ENCODE data around the gene SRRM3. TPM values are rescaled to one million over a fixed set of nuclear protein-coding genes. Genes with fewer than 3 reads are reported as not detected.

The SRRM3 gene
- polyA plus RNA-seq, 1 donor from 2014 or later = 34.9 TPM

DNA sequence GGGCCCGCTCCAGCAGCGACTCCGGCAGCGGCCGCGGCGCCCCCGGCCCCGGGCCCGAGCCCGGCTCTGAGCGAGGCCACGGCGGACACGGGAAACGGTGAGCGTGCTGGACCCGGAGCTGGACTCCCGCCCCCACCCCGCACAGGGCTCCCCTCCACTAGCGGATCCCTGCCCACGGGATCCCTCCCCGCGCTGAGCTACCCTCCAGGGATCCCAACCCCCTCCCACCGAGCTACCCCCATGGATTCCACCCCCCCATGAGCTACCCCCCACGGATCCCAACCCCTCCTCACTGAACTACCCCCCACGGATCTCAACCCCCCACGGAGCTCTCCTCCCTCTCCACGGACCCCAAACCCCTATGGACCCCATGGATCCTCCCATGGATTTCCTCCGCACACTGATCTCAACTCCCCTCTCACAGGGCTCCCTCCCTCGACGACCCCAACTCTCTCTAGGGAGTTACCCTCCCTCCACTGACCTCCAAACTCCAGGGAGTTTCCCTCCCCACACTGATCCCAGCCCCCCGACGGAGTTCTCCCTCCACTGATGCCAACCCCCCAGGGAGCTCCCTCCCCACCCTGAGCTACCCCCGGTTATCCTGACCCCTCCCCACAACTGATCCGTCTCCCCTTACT is 80.1 kb downstream of the SRRM3 start:
- Histone ChIP-seq H3K9me2 (ENCODE audit: insufficient read depth, low read length) (no peaks in the 10 kb centered on the region), H3K4me3 (ENCODE audit: low read length) (no peak overlapping the region), H3K9ac (ENCODE audit: low read length) (no peak overlapping the region), H3K9me3 (ENCODE audit: low read length) (no peaks in the 10 kb centered on the region), H2AFZ (ENCODE audit: low read depth, low read length) (no peak overlapping the region), H3F3A (ENCODE audit: insufficient read depth, low read length, poor library complexity, severe bottlenecking) (no peaks in the 10 kb centered on the region), H3K4me2 (ENCODE audit: low read length) (no peak overlapping the region), H3K36me3 (ENCODE audit: insufficient read depth, low read length) (no peaks in the 10 kb centered on the region), H4K20me1 (ENCODE audit: insufficient read depth) (no peaks in the 10 kb centered on the region), H3K27ac (ENCODE audit: low read length) (no peak overlapping the region), H3K79me2 (replicated peaks; ENCODE audit: insufficient read depth, low read length) (no peaks in the 10 kb centered on the region), H3K27me3 (ENCODE audit: insufficient read depth, low read depth, low read length) (peaks cover 58% of the 10 kb centered on the region)
- TF ChIP-seq EZH2 (IDR thresholded peaks at IDR 0.05; ENCODE audit: borderline replicate concordance, insufficient read depth, low read length, poor library complexity, severe bottlenecking) = peak; percentile 27
- TF ChIP-seq SMC3 (conservative IDR thresholded peaks at IDR 0.05; ENCODE audit: poor library complexity) = no peak

DNA sequence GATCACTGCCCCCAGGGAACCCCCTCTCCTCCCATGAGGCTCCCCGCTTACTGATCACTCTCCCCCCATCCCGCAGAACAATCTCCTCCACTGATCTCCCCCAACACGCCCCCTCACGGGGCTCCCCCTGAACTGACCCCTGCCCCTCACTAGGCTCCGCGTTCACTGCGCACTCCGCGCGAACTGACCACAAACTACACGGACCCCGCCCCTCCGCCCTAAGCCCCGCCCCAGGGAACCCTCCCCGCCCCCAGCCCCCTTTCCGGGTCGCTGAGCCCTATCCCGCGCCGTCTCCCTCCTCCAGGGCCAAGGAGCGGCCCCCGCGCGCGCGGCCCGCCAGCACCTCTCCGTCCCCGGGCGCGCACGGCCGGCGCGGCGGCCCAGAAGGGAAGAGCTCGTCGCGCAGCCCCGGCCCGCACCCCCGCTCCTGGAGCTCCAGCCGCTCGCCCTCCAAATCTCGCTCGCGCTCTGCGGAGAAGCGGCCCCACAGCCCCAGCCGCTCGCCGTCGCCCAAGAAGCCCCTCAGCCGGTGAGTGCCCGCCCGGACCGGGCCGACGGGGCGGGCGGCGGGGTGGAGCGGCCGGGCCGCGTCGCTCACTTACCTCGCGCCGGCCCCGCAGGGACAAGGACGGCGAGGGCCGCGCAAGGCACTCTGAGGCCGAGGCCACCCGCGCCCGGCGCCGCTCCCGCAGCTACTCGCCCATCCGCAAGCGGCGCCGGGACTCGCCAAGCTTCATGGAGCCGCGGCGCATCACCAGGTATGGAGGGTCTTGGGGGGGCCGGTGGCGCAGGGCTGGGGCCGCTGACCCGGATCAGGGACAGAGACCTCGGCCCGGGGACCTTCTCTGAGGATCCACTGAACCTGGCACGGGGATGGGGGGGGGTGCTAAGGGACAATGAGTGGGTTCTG is 80.9 kb downstream of the SRRM3 start:
- Histone ChIP-seq H3K27me3 (ENCODE audit: insufficient read depth, low read depth, low read length) (peaks cover 57% of the 10 kb centered on the region), H2AFZ (ENCODE audit: low read depth, low read length) (no peak overlapping the region), H3K9me3 (ENCODE audit: low read length) (no peaks in the 10 kb centered on the region), H3F3A (ENCODE audit: insufficient read depth, low read length, poor library complexity, severe bottlenecking) (no peaks in the 10 kb centered on the region), H3K9me2 (ENCODE audit: insufficient read depth, low read length) (no peaks in the 10 kb centered on the region), H3K9ac (ENCODE audit: low read length) (no peak overlapping the region), H3K27ac (ENCODE audit: low read length) (no peak overlapping the region), H3K79me2 (replicated peaks; ENCODE audit: insufficient read depth, low read length) (no peaks in the 10 kb centered on the region), H4K20me1 (ENCODE audit: insufficient read depth) (no peaks in the 10 kb centered on the region), H3K4me3 (ENCODE audit: low read length) (no peak overlapping the region), H3K36me3 (ENCODE audit: insufficient read depth, low read length) (no peaks in the 10 kb centered on the region), H3K4me2 (ENCODE audit: low read length) (no peak overlapping the region)
- TF ChIP-seq POLR2AphosphoS5 (IDR thresholded peaks at IDR 0.05) (no peak), EP300 (conservative IDR thresholded peaks at IDR 0.05; ENCODE audit: poor library complexity, severe bottlenecking) (no peak), MXI1 (conservative IDR thresholded peaks at IDR 0.05; ENCODE audit: poor library complexity, severe bottlenecking) (no peak)
- TF ChIP-seq, protein P1, sequence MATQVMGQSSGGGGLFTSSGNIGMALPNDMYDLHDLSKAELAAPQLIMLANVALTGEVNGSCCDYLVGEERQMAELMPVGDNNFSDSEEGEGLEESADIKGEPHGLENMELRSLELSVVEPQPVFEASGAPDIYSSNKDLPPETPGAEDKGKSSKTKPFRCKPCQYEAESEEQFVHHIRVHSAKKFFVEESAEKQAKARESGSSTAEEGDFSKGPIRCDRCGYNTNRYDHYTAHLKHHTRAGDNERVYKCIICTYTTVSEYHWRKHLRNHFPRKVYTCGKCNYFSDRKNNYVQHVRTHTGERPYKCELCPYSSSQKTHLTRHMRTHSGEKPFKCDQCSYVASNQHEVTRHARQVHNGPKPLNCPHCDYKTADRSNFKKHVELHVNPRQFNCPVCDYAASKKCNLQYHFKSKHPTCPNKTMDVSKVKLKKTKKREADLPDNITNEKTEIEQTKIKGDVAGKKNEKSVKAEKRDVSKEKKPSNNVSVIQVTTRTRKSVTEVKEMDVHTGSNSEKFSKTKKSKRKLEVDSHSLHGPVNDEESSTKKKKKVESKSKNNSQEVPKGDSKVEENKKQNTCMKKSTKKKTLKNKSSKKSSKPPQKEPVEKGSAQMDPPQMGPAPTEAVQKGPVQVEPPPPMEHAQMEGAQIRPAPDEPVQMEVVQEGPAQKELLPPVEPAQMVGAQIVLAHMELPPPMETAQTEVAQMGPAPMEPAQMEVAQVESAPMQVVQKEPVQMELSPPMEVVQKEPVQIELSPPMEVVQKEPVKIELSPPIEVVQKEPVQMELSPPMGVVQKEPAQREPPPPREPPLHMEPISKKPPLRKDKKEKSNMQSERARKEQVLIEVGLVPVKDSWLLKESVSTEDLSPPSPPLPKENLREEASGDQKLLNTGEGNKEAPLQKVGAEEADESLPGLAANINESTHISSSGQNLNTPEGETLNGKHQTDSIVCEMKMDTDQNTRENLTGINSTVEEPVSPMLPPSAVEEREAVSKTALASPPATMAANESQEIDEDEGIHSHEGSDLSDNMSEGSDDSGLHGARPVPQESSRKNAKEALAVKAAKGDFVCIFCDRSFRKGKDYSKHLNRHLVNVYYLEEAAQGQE (IDR thresholded peaks at IDR 0.05; ENCODE audit: borderline replicate concordance) = no peak

DNA sequence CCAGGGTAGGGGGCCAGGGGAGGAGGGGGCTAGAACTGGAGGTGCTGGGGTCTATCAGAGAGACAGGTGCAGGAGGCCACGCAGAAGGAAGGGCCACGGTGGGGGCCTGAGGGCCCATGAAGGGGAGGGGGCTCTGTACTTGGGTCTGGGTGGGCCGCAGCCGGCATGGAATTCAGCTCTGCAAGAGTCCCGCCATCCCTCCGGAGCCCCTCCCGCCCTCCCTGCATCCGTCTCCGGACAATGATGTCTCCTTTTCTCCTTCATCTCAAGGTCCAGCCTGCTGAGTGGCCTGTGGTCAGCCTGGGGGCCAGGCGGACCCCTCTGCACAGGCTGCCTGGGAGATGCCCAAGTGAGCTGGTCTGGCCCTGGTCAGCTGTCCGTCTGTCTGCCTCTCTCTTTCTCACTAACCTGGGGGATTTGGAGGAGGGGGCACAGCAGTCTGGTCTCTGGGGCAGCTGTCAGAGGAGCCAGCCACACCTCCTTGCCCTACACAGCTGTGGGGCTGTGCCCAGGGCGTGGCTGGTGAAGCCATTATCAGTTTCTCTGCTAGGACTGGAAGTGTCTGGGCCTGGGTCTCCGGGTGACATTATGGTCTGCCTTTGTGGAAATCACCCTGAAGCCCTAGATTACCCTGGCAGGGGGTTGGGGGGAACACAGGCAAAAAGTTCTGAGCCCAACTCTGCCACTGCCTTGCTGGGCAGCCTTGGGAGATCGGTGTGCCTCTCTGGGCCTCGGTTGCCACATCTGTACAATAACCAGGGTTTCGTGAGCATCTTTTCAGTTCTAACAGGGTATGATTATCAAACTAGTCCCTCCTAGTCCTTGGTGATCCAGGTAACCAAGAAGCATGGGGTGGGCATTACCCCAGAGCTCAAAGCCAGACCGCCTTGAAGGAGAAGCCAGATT is 81.8 kb downstream of the SRRM3 start:
- Histone ChIP-seq H3F3A (ENCODE audit: insufficient read depth, low read length, poor library complexity, severe bottlenecking) (no peaks in the 10 kb centered on the region), H2AFZ (ENCODE audit: low read depth, low read length) (no peak overlapping the region), H3K4me3 (ENCODE audit: low read length) (no peak overlapping the region), H4K20me1 (ENCODE audit: insufficient read depth) (no peaks in the 10 kb centered on the region), H3K4me2 (ENCODE audit: low read length) (no peak overlapping the region), H3K9ac (ENCODE audit: low read length) (no peak overlapping the region), H3K27me3 (ENCODE audit: insufficient read depth, low read depth, low read length) (peaks cover 49% of the 10 kb centered on the region), H3K9me3 (ENCODE audit: low read length) (no peaks in the 10 kb centered on the region), H3K9me2 (ENCODE audit: insufficient read depth, low read length) (no peaks in the 10 kb centered on the region), H3K27ac (ENCODE audit: low read length) (no peak overlapping the region), H3K79me2 (replicated peaks; ENCODE audit: insufficient read depth, low read length) (no peaks in the 10 kb centered on the region), H3K36me3 (ENCODE audit: insufficient read depth, low read length) (no peaks in the 10 kb centered on the region)
- TF ChIP-seq TAF1 (IDR thresholded peaks at IDR 0.05; ENCODE audit: low read depth) = no peak
- TF ChIP-seq, protein P2, sequence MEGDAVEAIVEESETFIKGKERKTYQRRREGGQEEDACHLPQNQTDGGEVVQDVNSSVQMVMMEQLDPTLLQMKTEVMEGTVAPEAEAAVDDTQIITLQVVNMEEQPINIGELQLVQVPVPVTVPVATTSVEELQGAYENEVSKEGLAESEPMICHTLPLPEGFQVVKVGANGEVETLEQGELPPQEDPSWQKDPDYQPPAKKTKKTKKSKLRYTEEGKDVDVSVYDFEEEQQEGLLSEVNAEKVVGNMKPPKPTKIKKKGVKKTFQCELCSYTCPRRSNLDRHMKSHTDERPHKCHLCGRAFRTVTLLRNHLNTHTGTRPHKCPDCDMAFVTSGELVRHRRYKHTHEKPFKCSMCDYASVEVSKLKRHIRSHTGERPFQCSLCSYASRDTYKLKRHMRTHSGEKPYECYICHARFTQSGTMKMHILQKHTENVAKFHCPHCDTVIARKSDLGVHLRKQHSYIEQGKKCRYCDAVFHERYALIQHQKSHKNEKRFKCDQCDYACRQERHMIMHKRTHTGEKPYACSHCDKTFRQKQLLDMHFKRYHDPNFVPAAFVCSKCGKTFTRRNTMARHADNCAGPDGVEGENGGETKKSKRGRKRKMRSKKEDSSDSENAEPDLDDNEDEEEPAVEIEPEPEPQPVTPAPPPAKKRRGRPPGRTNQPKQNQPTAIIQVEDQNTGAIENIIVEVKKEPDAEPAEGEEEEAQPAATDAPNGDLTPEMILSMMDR (IDR thresholded peaks at IDR 0.05; ENCODE audit: poor library complexity, severe bottlenecking) = no peak
- TF ChIP-seq EP300 (conservative IDR thresholded peaks at IDR 0.05; ENCODE audit: poor library complexity, severe bottlenecking) = no peak
- TF ChIP-seq POLR2AphosphoS5 (IDR thresholded peaks at IDR 0.05) = no peak
- TF ChIP-seq, protein P1 (IDR thresholded peaks at IDR 0.05; ENCODE audit: borderline replicate concordance) = no peak
- no peak for TF ChIP-seq RAD21 (conservative IDR thresholded peaks at IDR 0.05)
- no peak for TF ChIP-seq SMC3 (conservative IDR thresholded peaks at IDR 0.05; ENCODE audit: poor library complexity)
- TF ChIP-seq EZH2 (IDR thresholded peaks at IDR 0.05; ENCODE audit: borderline replicate concordance, insufficient read depth, low read length, poor library complexity, severe bottlenecking) = no peak

All from neural cell (in vitro differentiated cells).